A549 treated with AZD2906 at 1 μM for 4 hours (cell line): ENCODE data around the gene GMPR2. TPM values are rescaled to one million over a fixed set of nuclear protein-coding genes. Genes with fewer than 3 reads are reported as not detected.

ENCODE experiments used
- total RNA-seq: library from RNA; stranded (reverse); fragments of 200-300 nt; extraction: Qiagen RNA extraction; gene quantifications from 5 replicates; pipeline ENCODE4 v1.2.3, GENCODE V29; 2022

GMPR2 gene
- 53.0 to 66.2 TPM (median 54.3 TPM) in 5 replicates for total RNA-seq

DNA sequence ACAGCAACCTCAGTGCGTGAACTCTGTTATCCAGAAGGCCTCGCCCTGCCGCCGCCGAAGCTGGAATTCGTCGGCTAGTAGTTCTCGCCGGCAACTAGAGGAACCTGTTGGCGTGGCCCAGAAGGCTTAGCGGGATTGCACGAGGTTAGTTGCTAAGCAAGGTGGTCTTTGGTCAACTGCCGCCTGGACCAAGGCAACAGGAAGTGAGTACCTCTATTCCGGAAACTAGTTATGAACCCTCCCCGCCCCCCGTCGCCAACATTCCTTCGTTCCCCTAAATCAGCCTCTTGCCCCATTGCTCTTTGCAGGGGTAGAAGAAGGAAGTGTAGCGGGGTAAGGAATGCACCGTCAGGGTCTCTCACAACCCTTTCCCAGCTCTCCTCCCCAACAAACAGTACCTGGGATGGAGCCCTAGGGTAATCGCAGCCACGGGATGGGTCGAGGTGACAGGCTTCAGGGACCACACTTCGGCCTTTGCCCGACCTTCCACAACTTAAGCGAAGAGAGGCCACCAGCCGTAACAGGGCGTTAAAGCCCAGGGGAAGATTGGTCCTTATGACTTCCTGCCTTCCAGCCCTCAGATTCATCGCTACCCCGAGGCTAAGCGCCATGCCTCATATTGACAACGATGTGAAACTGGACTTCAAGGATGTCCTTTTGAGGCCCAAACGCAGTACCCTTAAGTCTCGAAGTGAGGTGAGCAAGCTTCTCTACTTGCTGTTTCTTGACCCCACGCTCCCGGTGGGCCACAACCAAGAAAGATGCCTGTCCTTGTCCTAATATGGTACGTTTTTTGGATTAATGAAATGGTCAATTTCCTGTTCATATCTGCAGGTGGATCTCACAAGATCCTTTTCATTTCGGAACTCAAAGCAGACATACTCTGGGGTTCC is at the start of gene GMPR2:
GMPR2 (plus strand) TSS at position 285 of the 893 bp plus-strand sequence; CDS start at position 610, 325 bp downstream.

DNA sequence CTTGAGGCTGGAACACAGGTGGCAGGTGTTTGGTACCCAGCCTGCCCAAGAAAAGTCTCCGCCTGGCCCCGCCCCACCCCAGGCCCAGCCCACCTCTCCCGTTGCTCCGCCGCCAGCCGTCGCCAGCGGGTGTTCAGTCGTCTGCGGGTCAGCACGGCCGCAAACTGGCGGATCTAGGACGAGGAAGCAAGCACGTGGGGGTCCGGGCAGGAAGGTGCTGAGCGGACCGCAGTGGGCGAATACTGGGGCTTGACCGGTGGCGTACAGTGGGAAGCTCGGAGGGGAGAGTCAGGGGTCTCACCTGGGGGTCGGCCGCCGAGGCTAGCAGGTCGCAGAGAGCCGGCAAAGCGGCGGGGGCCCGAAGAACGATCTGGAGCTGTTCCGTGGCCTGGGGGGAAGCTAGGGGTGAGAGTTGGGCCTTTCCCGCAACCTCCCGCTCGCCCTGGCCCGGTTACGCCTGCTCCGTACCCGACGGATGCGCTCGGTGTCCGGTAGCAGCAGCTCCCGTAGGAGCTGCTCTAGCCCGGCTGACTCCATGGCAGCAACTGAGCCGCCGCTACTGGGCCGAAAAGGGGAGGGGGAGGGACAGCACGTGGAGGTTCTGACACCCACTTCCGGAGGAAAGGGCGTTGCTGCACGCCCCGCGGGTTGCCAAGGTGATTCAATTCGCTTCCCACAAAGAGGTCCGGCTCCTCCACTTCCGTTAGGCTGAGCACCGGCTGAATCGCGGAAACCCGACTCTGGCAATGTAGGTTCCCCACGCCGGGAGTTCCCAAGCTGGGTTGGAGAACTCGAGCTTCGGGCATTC is 44.3 kb upstream of the GMPR2 start, which contains the start of gene IPO4:
IPO4 (minus strand) TSS at position 566 of the 808 bp plus-strand sequence; CDS start at position 537, 29 bp downstream.

DNA sequence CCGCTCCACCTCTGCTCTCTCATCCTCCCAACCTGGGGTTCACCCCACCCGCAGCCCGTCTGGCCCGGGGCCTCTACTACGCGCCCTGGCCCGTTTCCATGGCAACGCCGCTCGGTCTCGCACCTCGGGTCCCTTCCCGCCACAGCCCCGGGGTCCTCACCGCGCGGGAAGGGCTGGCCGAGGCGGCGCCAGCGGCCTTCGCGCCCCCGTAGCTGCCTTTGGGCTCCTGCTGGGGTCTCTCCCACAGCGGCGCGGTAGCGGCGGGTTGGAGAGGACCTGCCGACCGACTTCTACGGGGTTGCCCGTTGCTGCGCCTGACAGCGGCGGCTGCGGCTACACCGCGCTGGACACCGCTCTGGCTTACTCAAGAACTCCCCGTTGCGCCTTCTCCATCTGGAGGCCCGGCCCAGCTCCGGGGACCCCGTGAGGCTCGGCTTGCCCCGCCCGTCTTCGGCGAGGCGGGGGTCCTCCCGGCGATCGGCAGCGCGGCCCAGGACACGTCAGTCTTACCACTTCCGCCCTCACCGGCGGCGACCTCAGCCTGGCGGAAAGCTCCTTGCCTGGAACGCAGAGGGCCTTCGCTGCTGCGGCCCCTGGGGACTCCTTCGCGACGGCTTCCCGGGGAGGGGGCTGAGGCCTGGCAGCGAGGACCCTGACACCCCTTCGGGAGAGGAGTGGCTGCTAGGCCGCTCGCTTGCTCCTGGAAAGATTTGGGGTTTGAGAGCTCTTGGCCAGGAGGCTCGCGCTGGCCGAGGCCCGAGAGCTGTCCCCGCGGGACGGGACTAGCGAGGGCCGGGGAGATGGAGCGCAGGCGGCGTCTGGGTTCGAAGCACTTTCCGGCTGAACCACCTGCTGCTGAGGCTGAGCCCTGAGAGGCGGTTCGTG is 37.3 kb upstream of the GMPR2 start, which contains the start of gene TM9SF1:
TM9SF1 (minus strand) TSS at position 256 of the 885 bp plus-strand sequence. CDS start 422 bp downstream, outside the sequence.

DNA sequence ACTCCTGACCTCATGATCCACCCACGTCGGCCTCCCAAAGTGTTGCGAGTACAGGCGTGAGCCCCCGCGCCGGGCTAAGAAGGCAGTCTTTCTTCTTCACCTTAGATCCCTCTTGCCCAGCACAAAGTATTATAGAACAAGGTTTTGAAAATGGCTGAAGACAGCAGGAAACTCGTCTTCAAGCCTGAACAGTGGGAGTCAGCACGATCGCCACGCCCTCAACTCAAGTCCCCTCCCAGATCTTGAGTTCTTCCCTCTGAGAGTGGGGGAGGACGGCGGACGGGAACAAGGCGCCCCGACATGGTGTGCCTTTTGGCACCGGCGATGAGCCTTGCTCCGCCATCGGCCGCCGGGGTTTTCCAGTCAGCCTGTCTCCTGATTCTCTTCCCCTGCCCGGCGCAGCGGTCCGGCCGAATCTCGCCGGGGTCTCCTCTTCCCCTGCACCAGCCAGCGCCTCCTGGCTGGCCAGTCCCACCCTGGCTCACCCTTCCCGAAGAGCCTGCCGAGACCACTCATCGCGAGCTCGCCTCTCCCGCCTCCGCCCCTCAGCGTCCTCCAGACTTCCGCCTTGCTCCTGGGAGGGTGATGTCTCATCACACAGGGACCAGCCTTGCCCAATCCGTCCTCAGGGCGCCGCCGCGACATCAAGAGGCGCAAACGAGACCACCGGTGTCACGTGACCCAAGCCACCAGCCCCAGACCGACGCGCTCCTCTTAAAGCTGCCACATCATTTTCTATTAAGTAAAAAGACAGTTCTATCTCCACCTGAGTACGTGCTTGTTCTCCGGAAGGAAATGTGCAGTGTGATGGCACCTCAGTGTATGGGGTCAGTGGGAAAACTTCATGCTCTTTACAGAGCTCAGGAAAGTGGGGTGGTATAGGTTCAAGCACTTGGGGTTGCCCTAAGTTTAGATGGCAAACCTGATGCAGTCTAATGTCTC is 19.5 kb upstream of the GMPR2 start, which contains the start of gene CHMP4A:
CHMP4A (minus strand) TSS at position 565 of the 942 bp plus-strand sequence; CDS start at position 516, 49 bp downstream.

DNA sequence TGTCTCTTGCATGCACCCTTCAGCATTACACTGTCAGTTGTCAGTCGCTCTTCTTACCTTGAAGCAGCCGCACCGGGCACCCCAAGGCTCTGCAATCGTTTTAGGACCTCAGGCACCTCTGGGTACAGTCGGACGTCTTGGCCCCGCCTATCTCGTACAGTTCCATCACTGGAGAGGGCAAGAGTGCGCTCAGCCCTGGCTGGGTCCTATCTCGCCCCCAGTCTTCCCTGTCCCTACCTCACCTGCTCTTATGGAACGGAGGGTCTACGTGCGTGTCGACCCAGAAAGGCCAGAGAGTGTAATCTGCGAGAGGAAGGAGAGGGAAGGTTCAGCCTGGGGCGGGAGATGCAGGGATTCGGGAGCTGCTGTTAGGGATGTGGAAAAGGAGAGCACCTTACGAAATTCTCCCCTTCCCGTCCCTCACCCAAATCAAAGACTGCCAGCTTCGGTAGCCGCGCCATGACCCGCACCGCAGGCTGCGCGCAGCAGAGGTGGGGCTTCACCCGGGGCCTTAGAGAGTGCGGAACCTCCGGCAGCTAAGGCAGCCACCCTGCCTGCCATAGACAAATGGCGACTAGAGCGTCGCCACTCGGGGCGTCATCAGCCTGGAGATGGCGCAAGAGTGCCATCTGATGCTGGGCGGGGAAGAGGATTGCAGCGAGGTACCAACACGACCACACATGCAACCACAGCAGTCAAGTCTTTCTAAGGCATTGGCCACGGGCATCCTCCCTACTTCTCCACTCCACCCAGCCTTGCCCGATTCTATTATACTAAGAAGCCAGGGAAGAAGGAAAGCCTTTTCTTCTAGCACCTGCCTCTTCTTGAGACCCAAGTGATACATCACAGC is 17.0 kb upstream of the GMPR2 start, which contains the start of gene MDP1:
MDP1 (minus strand) TSS at position 572 of the 850 bp plus-strand sequence; CDS start at position 461, 111 bp downstream.

DNA sequence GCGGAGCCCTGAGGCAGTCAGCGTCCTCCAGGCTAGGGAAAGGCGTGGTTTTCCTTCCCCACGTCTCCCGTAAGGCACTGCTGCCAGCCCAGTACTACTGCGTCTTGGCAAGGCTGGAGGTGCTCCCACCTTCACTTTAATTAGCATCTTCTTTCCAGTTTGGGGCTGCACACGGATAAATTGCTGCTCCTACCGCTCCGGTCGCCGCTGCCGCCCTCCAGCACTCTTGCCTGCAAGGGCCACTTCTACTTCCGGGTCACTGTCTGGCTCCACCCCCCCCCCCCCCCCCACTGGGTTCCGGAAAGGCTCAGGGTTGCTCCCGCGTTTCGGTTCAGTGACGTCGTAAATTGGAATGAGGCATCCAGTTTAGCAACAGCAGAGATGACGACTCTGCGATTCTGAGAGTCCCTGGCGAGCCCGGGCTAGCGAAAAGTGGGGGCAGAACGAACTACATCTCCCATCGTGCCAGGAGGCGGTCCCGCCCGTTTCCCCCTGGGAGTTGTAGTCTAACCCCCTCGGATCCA is 546 bp upstream of the GMPR2 start, which contains the start of gene NEDD8:
NEDD8 (minus strand) TSS at position 247 of the 524 bp plus-strand sequence; CDS start at position 147, 100 bp downstream.

DNA sequence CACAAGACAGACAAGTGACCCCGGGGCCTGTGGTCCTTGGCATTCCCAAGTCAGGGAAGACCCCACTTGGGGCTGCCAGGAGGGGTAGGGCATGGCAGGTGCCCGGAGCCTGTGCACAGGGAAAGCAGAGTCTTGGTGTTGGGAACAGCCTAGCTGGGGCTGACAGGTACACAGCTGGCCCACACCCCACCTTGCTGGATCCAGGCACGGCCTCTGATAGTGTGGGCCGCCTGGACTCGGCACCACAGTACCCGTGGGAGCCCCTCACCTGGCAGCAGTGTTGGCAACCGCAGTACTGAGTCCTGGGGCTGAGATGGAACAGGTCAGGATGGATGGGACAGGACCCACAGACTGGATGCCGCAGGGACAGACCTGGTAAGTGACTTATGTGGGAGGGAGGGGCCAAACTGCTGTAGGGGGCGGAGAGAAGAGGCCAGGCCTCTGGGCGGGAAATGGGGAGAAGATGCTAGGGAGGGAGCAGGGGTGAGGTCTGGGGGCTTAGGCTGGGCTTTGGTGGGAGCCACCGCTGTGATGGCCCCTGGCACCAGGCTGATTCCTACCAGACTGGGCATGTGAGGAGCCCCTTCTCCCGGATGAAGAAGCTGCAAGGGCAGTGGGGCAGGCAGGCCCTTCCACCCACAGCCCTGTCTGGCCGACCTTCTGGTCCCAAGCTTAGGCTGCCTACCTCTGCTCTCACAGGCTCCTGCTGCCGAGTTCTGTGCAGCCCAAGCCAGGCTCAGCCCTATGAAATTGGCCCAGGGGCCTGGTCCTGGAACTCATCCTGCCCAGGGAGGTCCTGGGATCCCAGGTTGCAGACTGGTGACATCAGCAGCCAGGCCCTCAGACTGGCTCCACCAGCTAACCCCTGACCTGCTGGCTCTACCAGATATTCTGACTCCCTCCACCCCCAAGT is 30.3 kb downstream of the GMPR2 start, which contains the start of gene TGM1:
TGM1 (minus strand) TSS at position 357 of the 913 bp plus-strand sequence. CDS start 825 bp downstream, outside the sequence.

DNA sequence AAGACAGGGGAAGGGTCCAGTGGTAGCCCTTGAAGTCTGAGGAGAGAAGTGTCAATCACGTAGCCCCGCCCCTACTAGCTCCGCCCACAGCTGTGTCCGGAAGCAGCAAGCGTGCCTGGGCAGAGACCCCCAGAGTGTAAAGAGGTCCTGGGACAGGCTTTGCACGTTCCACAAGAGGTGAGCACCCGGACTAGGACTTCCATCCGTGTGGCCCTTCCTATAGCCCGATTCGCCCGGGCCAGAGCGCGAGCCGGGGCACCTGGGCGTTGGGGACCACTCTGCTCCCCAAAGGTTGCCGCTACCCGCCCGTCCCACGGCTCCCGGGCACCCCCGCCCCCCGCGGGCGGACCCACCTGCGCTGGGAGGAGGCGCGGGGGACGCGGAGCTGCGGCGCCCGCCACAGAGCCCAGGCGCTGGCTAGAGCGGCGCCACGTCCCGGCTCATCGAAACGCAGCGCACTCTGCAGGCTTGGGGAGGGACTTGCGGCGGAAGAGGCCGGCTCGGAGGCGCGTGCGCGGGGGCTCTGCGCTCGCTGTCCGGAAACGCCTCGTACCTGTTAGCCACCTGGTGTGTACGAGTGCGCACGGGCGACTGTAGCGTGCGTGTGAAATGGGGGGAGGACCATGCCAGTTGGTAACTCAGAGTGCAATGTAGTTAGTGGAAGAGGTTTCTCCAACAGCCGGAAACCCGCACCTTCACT is 38.6 kb downstream of the GMPR2 start, which contains the start of gene RABGGTA:
RABGGTA (minus strand) TSS at position 464 of the 700 bp plus-strand sequence. CDS start 482 bp downstream, outside the sequence.

Other genes with a start within 250 kb of the GMPR2 start
- gene DHRS4L2, start 244.0 kb upstream of the GMPR2 start, total RNA-seq, result 23.3 to 33.2 TPM (median 30.8 TPM) in 5 replicates
- 0.48 to 0.59 TPM (median 0.49 TPM) in 5 replicates for gene CARMIL3, start 180.9 kb upstream of the GMPR2 start, total RNA-seq
- gene CPNE6, start 161.4 kb upstream of the GMPR2 start, total RNA-seq, result 0.05 to 0.12 TPM (median 0.06 TPM) in 4 of 5 replicates, not detected in the other
- gene PCK2, start 138.6 kb upstream of the GMPR2 start, total RNA-seq, result 17.2 to 22.3 TPM (median 20.2 TPM) in 5 replicates
- 20.3 to 26.4 TPM (median 20.7 TPM) in 5 replicates for gene DCAF11, start 118.2 kb upstream of the GMPR2 start, total RNA-seq
- 0.74 to 1.1 TPM (median 0.98 TPM) in 5 replicates for gene NRL, start 118.0 kb upstream of the GMPR2 start, total RNA-seq
- gene FITM1, start 102.3 kb upstream of the GMPR2 start, total RNA-seq, result 0.10 to 0.13 TPM in 2 of 5 replicates, not detected in the others
- 158 to 182 TPM (median 161 TPM) in 5 replicates for gene PSME1, start 96.7 kb upstream of the GMPR2 start, total RNA-seq
- 46.5 to 62.7 TPM (median 58.0 TPM) in 5 replicates for gene EMC9, start 91.3 kb upstream of the GMPR2 start, total RNA-seq
- gene PSME2, start 86.3 kb upstream of the GMPR2 start, total RNA-seq, result 150 to 197 TPM (median 159 TPM) in 5 replicates
- 20.3 to 33.7 TPM (median 32.3 TPM) in 5 replicates for gene RNF31, start 85.4 kb upstream of the GMPR2 start, total RNA-seq
- gene IRF9, start 71.7 kb upstream of the GMPR2 start, total RNA-seq, result 15.6 to 20.2 TPM (median 16.5 TPM) in 5 replicates
- gene REC8, start 60.8 kb upstream of the GMPR2 start, total RNA-seq, result 2.7 to 5.3 TPM (median 3.3 TPM) in 5 replicates
- gene IPO4, start 44.1 kb upstream of the GMPR2 start, total RNA-seq, result 75.4 to 87.1 TPM (median 80.0 TPM) in 5 replicates
- 60.6 to 69.9 TPM (median 64.6 TPM) in 5 replicates for gene TM9SF1, start 37.5 kb upstream of the GMPR2 start, total RNA-seq
- not detected in 5 replicates for gene TSSK4, start 27.2 kb upstream of the GMPR2 start, total RNA-seq
- gene CHMP4A, start 19.4 kb upstream of the GMPR2 start, total RNA-seq, result 78.2 to 100.0 TPM (median 79.3 TPM) in 5 replicates
- 28.9 to 33.7 TPM (median 31.1 TPM) in 5 replicates for gene MDP1, start 16.9 kb upstream of the GMPR2 start, total RNA-seq
- gene NEDD8, start 562 bp upstream of the GMPR2 start, total RNA-seq, result 433 to 471 TPM (median 446 TPM) in 5 replicates
- 33.4 to 37.5 TPM (median 36.9 TPM) in 5 replicates for gene TINF2, start 9.7 kb downstream of the GMPR2 start, total RNA-seq
- gene TGM1, start 30.2 kb downstream of the GMPR2 start, total RNA-seq, result 0.93 to 1.8 TPM (median 1.1 TPM) in 5 replicates
- gene RABGGTA, start 38.7 kb downstream of the GMPR2 start, total RNA-seq, result 15.8 to 17.3 TPM (median 16.6 TPM) in 5 replicates
- gene DHRS1, start 66.9 kb downstream of the GMPR2 start, total RNA-seq, result 9.9 to 12.1 TPM (median 12.0 TPM) in 5 replicates
- 13.4 to 16.4 TPM (median 14.4 TPM) in 5 replicates for gene NOP9, start 66.9 kb downstream of the GMPR2 start, total RNA-seq
- 0.12 to 0.26 TPM (median 0.23 TPM) in 5 replicates for gene CIDEB, start 75.0 kb downstream of the GMPR2 start, total RNA-seq
- gene LTB4R2, start 77.2 kb downstream of the GMPR2 start, total RNA-seq, result 2.4 to 5.1 TPM (median 4.0 TPM) in 5 replicates
- 3.1 to 6.1 TPM (median 5.2 TPM) in 5 replicates for gene LTB4R, start 78.6 kb downstream of the GMPR2 start, total RNA-seq
- gene ADCY4, start 102.1 kb downstream of the GMPR2 start, total RNA-seq, result not detected in 5 replicates
- gene RIPK3, start 107.1 kb downstream of the GMPR2 start, total RNA-seq, result not detected in 5 replicates
- 0.05 to 0.31 TPM (median 0.07 TPM) in 5 replicates for gene NFATC4, start 135.3 kb downstream of the GMPR2 start, total RNA-seq
- 0.31 to 0.44 TPM (median 0.41 TPM) in 5 replicates for gene NYNRIN, start 166.1 kb downstream of the GMPR2 start, total RNA-seq
- 1.0 to 1.7 TPM (median 1.3 TPM) in 5 replicates for gene CBLN3, start 196.7 kb downstream of the GMPR2 start, total RNA-seq
- 22.8 to 28.3 TPM (median 24.8 TPM) in 5 replicates for gene KHNYN, start 197.0 kb downstream of the GMPR2 start, total RNA-seq
- gene SDR39U1, start 209.8 kb downstream of the GMPR2 start, total RNA-seq, result 40.2 to 54.8 TPM (median 51.8 TPM) in 5 replicates